ENCODE measurements around the gene HSPB9.

GRCh38 chr17:42171831-42172230 lies 49.2 kb downstream of the HSPB9 start:
- no peak for TF ChIP-seq POLR2A (IDR thresholded peaks at IDR 0.05)
- TF ChIP-seq, protein P1, sequence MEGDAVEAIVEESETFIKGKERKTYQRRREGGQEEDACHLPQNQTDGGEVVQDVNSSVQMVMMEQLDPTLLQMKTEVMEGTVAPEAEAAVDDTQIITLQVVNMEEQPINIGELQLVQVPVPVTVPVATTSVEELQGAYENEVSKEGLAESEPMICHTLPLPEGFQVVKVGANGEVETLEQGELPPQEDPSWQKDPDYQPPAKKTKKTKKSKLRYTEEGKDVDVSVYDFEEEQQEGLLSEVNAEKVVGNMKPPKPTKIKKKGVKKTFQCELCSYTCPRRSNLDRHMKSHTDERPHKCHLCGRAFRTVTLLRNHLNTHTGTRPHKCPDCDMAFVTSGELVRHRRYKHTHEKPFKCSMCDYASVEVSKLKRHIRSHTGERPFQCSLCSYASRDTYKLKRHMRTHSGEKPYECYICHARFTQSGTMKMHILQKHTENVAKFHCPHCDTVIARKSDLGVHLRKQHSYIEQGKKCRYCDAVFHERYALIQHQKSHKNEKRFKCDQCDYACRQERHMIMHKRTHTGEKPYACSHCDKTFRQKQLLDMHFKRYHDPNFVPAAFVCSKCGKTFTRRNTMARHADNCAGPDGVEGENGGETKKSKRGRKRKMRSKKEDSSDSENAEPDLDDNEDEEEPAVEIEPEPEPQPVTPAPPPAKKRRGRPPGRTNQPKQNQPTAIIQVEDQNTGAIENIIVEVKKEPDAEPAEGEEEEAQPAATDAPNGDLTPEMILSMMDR (IDR thresholded peaks at IDR 0.05 in 8 of 11, conservative IDR thresholded peaks at IDR 0.05 in 3 of 11), result no peak
